ELR (cell line): Measurements from ENCODE around the gene RAD21L1.
A peak's percentile ranks its signal among the peaks of the same experiment; 100 is the strongest.

Experiments used
- DNase-seq: peaks from one replicate; pipeline ENCODE4 v3.0.0-alpha.2; 2015; ENCODE audit warnings: low read depth

The RAD21L1 gene

GRCh38 chr20:1296117-1296610, 70.3 kb downstream of the RAD21L1 start:
- no peak for DNase-seq

DNA sequence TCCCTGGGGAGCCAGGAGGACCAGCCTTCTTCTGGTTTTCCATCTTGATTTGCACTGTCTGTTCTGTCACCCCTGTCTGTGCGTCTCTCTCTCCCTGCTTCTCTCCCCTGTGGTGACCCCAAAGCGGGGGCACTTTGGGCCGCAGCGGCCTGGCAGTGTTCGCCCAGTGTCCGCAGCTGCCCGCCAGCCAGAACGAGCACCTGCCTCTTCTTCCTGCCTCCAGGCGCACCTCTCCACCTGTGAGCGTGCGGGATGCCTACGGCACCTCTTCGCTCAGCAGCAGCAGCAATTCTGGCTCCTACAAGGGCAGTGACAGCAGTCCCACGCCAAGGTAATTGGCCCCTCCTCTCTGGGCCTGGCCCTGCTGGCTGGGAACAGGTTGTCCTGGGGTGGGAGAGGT, 71.1 kb downstream of the RAD21L1 start:
- no peak for DNase-seq

GRCh38 chr20:1297486-1297885, 71.6 kb downstream of the RAD21L1 start:
- no peak for DNase-seq

DNA sequence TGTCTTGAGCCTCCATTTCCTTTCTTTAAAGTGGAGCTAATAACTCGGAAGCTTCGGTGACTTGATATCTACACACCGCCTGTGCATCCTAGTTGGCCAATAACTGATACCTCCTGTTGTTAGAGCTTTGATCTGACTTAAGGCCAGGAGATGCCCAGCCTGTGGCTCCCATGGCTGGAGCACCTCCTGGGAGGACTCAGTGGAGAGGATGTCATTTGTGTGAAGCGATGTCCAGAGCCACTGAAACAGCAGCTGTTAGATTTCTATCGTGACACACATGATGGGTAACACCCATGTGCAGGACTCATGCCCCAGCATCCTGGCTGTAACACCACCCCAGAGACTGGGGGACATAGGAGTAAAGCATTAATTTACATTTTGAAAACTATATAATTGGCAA, 72.3 kb downstream of the RAD21L1 start:
- DNase-seq = no peak

DNA sequence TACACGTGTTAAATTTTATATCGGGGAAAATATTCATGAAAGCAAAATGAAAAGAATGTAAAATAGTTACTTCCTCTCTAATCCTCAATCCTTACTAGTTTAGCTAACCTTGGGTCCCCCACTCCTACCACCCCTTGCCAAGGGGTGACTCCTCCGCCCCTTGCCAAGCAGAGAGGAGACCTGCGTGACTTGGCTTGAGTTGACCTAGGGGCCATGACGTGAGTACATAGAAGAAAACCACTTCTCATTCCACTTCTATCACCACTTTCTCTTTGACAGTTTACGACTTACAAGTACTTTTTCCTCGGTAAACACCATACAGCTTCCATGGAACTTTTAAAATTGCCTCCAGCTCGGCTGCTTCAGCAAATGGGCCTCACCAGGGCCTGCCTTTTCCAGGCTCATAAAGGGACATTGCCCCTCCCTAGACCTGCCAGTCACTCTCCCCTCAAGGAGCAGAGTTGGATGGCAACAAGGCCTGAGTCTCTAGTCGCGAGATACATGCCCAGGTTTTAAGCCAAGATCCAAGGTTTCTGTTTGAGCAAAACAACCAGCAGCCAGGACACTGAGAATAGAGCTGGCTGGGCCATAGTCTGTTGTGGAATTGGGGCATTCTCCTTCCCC, 73.2 kb downstream of the RAD21L1 start:
- DNase-seq = no peak

DNA sequence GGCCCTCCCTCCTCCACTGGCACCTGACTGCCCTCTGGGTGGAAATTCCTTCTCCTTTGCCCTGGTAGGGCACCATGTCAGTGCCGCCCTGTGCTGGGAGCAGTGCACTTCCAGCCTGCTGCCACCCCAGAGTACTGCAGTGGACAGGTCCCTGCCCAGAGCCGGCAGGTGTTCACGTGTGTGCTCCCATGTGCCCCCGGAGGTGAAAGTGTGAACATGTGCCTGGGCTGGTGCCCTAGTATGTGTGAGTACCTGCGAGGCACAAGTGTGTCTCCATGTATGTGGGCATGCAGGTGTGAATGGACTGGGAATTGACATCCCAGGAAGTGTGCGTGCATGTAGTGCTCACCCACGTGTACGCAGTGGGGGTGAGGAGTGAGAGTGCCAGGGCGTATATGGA, 73.7 kb downstream of the RAD21L1 start:
- DNase-seq = peak; percentile 37

GRCh38 chr20:1300083-1300840, 74.4 kb downstream of the RAD21L1 start:
- DNase-seq = no peak

- DNase-seq = peak; percentile 81
These were observed 75.2 kb downstream of the RAD21L1 start for GRCh38 chr20:1301031-1301529.

- peak; percentile 11 for DNase-seq
These were observed 77.1 kb downstream of the RAD21L1 start for GRCh38 chr20:1302685-1303541.

GRCh38 chr20:1304710-1305515, 79.1 kb downstream of the RAD21L1 start:
- no peak for DNase-seq
